T-helper 1 cell treated with Interleukin-12 subunit alpha and Interleukin-12 subunit beta and Interleukin-4 antibody, amounts not matched to agents 30 μg/mL and 1 μg/mL, for 36 hours (primary cell): ENCODE results near the gene PSMD1.

Source experiments
- H3K27ac Mint-ChIP-seq: one replicate; pipeline ENCODE4 v1.8.0; 2021; ENCODE audit warnings: mild to moderate bottlenecking, mixed read lengths
- H3K27me3 Mint-ChIP-seq: one replicate; pipeline ENCODE4 v1.8.0; 2021; ENCODE audit warnings: low read depth, mixed read lengths
- H3K36me3 Mint-ChIP-seq: one replicate; pipeline ENCODE4 v1.8.0; 2021; ENCODE audit warnings: low read depth, mixed read lengths
- H3K4me1 Mint-ChIP-seq: one replicate; pipeline ENCODE4 v1.8.0; 2021; ENCODE audit warnings: low read depth, mixed read lengths
- H3K4me3 Mint-ChIP-seq: one replicate; pipeline ENCODE4 v1.8.0; 2021; ENCODE audit warnings: mild to moderate bottlenecking, moderate library complexity, mixed read lengths
- H3K9me3 Mint-ChIP-seq: one replicate; pipeline ENCODE4 v1.8.0; 2021; ENCODE audit warnings: mixed read lengths

Gene PSMD1

GRCh38 chr2:231041061-231041689 lies 15.5 kb upstream of the PSMD1 start:
- Mint-ChIP-seq H3K27me3 (peaks cover 55% of the 10 kb centered on the region), H3K4me1 (peaks cover 2% of the 10 kb centered on the region), H3K36me3 (no peaks in the 10 kb centered on the region), H3K9me3 (no peaks in the 10 kb centered on the region), H3K4me3 (no peak overlapping the region), H3K27ac (no peak overlapping the region)

DNA sequence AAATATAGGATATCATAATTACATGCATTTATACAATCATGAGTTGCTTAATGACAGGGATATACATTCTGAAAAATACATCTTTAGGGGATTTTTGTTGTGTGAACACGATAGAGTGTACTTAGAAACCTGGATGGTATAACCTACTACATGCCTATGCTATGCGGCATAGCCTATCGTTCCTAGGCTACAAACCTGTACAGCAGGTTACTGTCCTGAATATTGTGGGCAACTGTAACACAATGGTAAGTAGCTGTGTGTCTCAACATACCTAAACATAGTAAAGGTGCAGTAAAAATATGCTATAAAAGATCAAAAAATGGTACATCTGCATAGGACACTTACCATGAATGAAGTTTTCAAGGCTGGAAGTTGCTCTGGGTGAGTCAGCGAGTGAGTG lies 12.9 kb upstream of the PSMD1 start:
- no peaks in the 10 kb centered on the region for H3K4me1 Mint-ChIP-seq

GRCh38 chr2:231046916-231047273 lies 9.8 kb upstream of the PSMD1 start:
- Mint-ChIP-seq H3K4me3 (no peak overlapping the region), H3K9me3 (no peaks in the 10 kb centered on the region), H3K4me1 (no peaks in the 10 kb centered on the region), H3K36me3 (no peaks in the 10 kb centered on the region), H3K27ac (no peak overlapping the region), H3K27me3 (peaks cover 16% of the 10 kb centered on the region)

More for the DNA sequence above, 12.9 kb upstream of the PSMD1 start:
- no peaks in the 10 kb centered on the region for H3K9me3 Mint-ChIP-seq
- H3K4me3 Mint-ChIP-seq = no peak overlapping the region
- peaks cover 36% of the 10 kb centered on the region for H3K27me3 Mint-ChIP-seq
- no peak overlapping the region for H3K27ac Mint-ChIP-seq
- H3K36me3 Mint-ChIP-seq = no peaks in the 10 kb centered on the region

GRCh38 chr2:231047274-231047922 lies 9.3 kb upstream of the PSMD1 start:
- H3K27ac Mint-ChIP-seq = no peak overlapping the region
- peaks cover 3% of the 10 kb centered on the region for H3K4me1 Mint-ChIP-seq
- no peaks in the 10 kb centered on the region for H3K9me3 Mint-ChIP-seq
- no peak overlapping the region for H3K4me3 Mint-ChIP-seq
- H3K36me3 Mint-ChIP-seq = no peaks in the 10 kb centered on the region
- peaks cover 17% of the 10 kb centered on the region for H3K27me3 Mint-ChIP-seq

GRCh38 chr2:231047923-231048915 lies 8.4 kb upstream of the PSMD1 start:
- peaks cover 9% of the 10 kb centered on the region for H3K4me1 Mint-ChIP-seq
- H3K4me3 Mint-ChIP-seq = no peak overlapping the region
- H3K27ac Mint-ChIP-seq = no peak overlapping the region
- no peaks in the 10 kb centered on the region for H3K36me3 Mint-ChIP-seq
- H3K27me3 Mint-ChIP-seq = peaks cover 24% of the 10 kb centered on the region
- H3K9me3 Mint-ChIP-seq = no peaks in the 10 kb centered on the region

DNA sequence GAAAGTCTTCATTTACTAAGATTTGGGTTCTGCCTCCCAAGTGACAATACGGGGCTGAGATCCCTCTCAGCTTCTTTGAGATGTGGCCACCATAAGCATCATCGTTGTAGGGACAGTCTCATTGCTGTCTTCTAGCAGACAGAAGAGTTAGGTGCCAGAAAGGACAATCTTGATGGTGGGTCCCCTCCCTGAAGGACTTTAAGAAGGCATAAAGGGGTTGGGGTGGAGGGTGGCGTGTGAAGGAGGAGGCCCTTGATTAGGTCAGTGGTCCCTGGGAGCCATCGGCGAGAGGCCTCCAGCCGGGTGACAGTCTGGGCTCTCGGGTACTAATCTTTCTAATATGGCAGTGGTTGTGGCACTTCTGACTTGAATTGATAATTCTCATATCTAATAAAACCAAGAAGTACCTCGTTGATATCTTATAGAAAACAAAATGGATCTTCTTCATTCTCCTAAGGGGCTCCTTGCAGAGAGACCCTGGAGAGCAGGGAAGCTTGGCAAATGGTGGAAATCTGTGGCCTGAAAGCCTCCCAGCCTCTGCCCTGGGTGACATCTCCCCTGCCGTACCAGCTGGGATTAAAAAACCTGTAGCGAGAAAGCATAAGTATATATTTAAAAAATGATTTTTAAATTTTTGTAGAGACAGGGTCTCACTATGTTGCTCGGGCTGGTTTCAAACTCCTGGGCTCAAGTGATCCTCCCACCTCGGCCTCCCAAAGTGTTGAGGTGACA lies 7.2 kb upstream of the PSMD1 start:
- H3K27ac Mint-ChIP-seq = no peak overlapping the region
- H3K4me3 Mint-ChIP-seq = no peak overlapping the region
- H3K4me1 Mint-ChIP-seq = peaks cover 18% of the 10 kb centered on the region
- H3K36me3 Mint-ChIP-seq = no peaks in the 10 kb centered on the region
- H3K27me3 Mint-ChIP-seq = peaks cover 26% of the 10 kb centered on the region
- no peaks in the 10 kb centered on the region for H3K9me3 Mint-ChIP-seq

DNA sequence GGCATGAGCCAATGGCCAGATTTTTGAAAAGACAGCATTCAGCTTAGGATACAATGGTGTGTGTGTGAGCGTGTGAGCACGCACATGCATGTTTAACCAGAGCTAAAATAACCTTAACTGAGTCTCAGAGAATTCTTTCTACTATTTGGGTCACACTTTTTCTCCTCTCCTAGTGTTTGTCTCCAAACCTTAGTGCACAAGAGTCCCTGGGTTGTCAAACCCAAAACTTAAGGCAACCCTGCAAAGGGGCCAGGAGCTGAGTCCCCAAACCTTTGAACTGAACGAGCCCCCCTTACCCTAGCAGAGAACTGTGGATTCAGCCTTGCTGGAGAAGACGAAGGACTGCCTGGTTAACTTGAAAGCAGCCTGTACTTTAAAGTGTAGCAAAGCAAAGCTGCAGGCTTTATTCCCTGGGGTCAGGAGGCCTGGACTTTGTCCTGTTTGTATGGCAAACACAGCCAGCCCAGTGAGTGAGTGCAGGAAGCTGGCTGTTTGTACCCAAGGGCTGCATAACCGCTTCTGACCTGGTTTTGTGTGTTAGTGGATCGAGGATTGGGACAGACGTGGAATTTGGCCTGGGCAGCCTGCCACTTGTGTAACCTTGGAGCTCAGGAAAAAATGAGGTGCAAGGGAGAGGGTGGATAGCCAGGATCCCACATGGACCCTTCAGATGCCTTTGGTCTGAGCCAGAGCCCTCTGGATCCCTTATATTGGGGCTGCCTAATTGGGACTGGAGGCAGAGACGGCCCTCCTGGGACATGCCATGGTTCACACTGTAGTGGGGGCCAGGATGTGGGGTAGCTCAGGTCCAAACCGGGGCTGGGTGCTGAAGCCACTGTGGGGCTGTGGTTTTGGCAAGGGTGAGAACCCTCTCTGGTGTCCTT lies 6.4 kb upstream of the PSMD1 start:
- Mint-ChIP-seq H3K27ac (no peak overlapping the region), H3K9me3 (no peaks in the 10 kb centered on the region), H3K27me3 (peaks cover 26% of the 10 kb centered on the region), H3K4me1 (peaks cover 18% of the 10 kb centered on the region), H3K4me3 (no peak overlapping the region), H3K36me3 (no peaks in the 10 kb centered on the region)

- peaks cover 18% of the 10 kb centered on the region for H3K4me1 Mint-ChIP-seq
- peaks cover 26% of the 10 kb centered on the region for H3K27me3 Mint-ChIP-seq
- no peak overlapping the region for H3K27ac Mint-ChIP-seq
- H3K4me3 Mint-ChIP-seq = no peak overlapping the region
- H3K9me3 Mint-ChIP-seq = no peaks in the 10 kb centered on the region
- no peaks in the 10 kb centered on the region for H3K36me3 Mint-ChIP-seq
Measured at GRCh38 chr2:231051116-231051515, 5.6 kb upstream of the PSMD1 start.

GRCh38 chr2:231052494-231053451 lies 3.9 kb upstream of the PSMD1 start:
- Mint-ChIP-seq H3K27ac (peak overlapping the region; percentile 36), H3K9me3 (no peaks in the 10 kb centered on the region), H3K4me3 (peak overlapping the region; percentile 88), H3K36me3 (no peaks in the 10 kb centered on the region), H3K4me1 (peaks cover 20% of the 10 kb centered on the region), H3K27me3 (peaks cover 26% of the 10 kb centered on the region)

DNA sequence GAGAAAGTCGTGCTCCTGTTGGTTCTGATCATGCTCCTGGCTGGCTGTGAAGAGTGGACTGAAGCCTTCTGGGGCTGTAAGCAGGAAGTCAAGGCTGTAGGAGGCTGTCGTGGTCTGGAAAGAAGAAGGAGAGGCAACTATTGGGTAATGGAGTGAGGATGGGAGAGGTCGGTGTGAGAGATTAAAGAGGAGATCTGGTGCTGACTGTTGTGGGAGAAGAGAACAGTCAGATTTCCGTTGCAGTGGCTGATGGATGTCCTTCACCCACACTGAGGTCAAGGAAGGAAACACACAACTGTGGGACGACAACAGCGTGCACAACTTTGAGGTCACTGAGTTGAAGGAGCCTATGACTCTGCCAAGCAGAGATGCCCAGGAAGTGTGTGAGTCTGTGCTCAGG lies 2.8 kb upstream of the PSMD1 start:
- Mint-ChIP-seq H3K27me3 (peaks cover 26% of the 10 kb centered on the region), H3K36me3 (no peaks in the 10 kb centered on the region), H3K4me3 (no peak overlapping the region), H3K27ac (peak overlapping the region; percentile 37), H3K4me1 (peaks cover 30% of the 10 kb centered on the region), H3K9me3 (no peaks in the 10 kb centered on the region)

- H3K36me3 Mint-ChIP-seq = peaks cover 9% of the 10 kb centered on the region
- peaks cover 12% of the 10 kb centered on the region for H3K27me3 Mint-ChIP-seq
- H3K4me1 Mint-ChIP-seq = peaks cover 39% of the 10 kb centered on the region
- H3K9me3 Mint-ChIP-seq = no peaks in the 10 kb centered on the region
- peak overlapping the region; percentile 42 for H3K27ac Mint-ChIP-seq
- H3K4me3 Mint-ChIP-seq = peak overlapping the region; percentile 86
Measured at GRCh38 chr2:231057590-231057989, 923 bp downstream of the PSMD1 start.

DNA sequence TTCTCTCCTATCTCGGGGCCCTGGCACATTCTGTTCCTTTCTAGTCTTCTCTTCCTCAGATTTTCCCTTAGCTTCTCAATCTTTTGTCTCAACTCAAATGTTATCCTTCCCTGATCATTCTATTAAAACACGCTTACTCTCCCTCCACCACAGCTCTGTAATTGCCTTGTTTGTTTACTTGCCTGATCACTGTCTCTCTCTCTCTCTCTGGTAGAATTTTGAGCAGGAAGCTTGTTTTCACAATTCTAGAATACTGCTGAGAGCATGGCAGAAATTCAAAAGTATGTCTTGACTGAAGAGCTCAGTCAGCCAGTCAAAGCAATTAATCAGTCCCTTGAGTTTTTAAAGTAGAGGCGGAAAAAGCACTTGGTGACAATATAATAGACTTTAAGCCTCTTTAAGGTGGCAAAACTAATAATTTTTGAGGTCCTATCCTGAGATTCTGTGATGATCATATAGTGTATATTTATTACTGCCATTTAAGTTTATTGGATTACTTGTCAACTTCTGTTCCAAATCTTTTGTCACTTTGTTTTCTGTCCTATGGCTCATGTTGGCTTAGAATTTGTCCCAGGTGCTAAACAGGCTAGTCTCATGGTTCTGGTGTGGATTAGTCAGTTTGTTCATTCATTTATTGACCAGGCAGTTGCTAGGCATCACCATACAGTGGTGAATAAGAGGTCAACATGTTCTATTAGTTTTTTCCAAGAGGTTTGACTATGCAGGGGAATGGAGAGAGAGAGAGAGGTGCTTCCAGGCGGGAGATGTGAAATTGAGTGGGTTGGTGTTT lies 2.3 kb downstream of the PSMD1 start:
- peaks cover 30% of the 10 kb centered on the region for H3K4me1 Mint-ChIP-seq
- peak overlapping the region; percentile 86 for H3K4me3 Mint-ChIP-seq
- H3K9me3 Mint-ChIP-seq = no peaks in the 10 kb centered on the region
- H3K27me3 Mint-ChIP-seq = peaks cover 3% of the 10 kb centered on the region
- peaks cover 16% of the 10 kb centered on the region for H3K36me3 Mint-ChIP-seq
- H3K27ac Mint-ChIP-seq = peak overlapping the region; percentile 12
